OCI-LY3 (cell line): ENCODE data around the gene FER1L5.

Source experiments
- H2AFZ ChIP-seq: fragments of 200-600, 300-600 bp; shearing (Covaris generic); 2 replicates; pipeline ENCODE4 v1.6.0; 2014; ENCODE audit warnings: antibody characterized with exemption, low read depth, low read length
- H3K27ac ChIP-seq: fragments of 200-600, 300-600 bp; sonication (generic); 2 replicates; pipeline ENCODE4 v1.5.1; 2014; ENCODE audit warnings: mild to moderate bottlenecking, low read length, moderate library complexity, mixed read lengths
- H3K27me3 ChIP-seq: fragments of 200-600, 300-600 bp; sonication (generic); 2 replicates; pipeline ENCODE4 v1.6.1; 2014; ENCODE audit warnings: low read depth, low read length, mixed read lengths
- H3K36me3 ChIP-seq: fragments of 200-600, 300-600 bp; sonication (generic); replicated peaks from 2 replicates; pipeline ENCODE3; 2014; ENCODE audit warnings: low read depth, low read length, mixed read lengths
- H3K4me1 ChIP-seq: fragments of 300-600, 200-600 bp; sonication (generic); 2 replicates; pipeline ENCODE4 v1.6.1; 2014; ENCODE audit warnings: low read length, mixed read lengths
- H3K4me2 ChIP-seq: fragments of 200-600, 300-600 bp; sonication (generic); 2 replicates; pipeline ENCODE4 v1.6.1; 2014; ENCODE audit warnings: low read length, mixed read lengths
- H3K4me3 ChIP-seq: fragments of 300-600, 200-600 bp; sonication (generic); 2 replicates; pipeline ENCODE4 v1.5.1; 2014; ENCODE audit warnings: antibody characterized with exemption, mild to moderate bottlenecking, low read length, moderate library complexity
- H3K79me2 ChIP-seq: fragments of 300-600, 200-600 bp; shearing (Covaris generic); 2 replicates; pipeline ENCODE4 v1.6.1; 2014; ENCODE audit warnings: mild to moderate bottlenecking, low read length, mixed read lengths
- H3K9ac ChIP-seq: fragments of 300-600, 200-600 bp; shearing (Covaris generic); 2 replicates; pipeline ENCODE4 v1.6.0; 2014; ENCODE audit warnings: mild to moderate bottlenecking, low read length, moderate library complexity
- H3K9me3 ChIP-seq: fragments of 200-600, 300-600 bp; shearing (Covaris generic); 2 replicates; pipeline ENCODE4 v1.6.1; 2014; ENCODE audit warnings: low read length, mixed read lengths; ENCODE audit not compliant: insufficient read depth
- H4K20me1 ChIP-seq: fragments of 200-600, 300-600 bp; sonication (generic); 2 replicates; pipeline ENCODE4 v1.6.1; 2016; ENCODE audit warnings: low read length, mixed read lengths; ENCODE audit not compliant: insufficient read depth
- CTCF ChIP-seq: fragments of 200-600, 300-600 bp; sonication (generic); IDR thresholded peaks from 2 replicates; pipeline ENCODE4 v1.5.1; 2014; ENCODE audit warnings: antibody characterized with exemption, low read length, low read depth
- EZH2phosphoT487 ChIP-seq: fragments of 200-600 bp; shearing (Covaris generic); IDR thresholded peaks from 2 replicates; pipeline ENCODE4 v1.6.1; 2018; ENCODE audit warnings: antibody characterized with exemption, mixed run types, low read depth

The FER1L5 gene

GRCh38 chr2:96626553-96626942, 16.0 kb upstream of the FER1L5 start:
- Histone ChIP-seq H3K9me3 (no peaks in the 10 kb centered on the region), H3K4me2 (no peak overlapping the region), H4K20me1 (0 out of 2 replicates have a peak, but pooled peaks cover 3% of the 10 kb centered on the region), H3K27me3 (no peaks in the 10 kb centered on the region), H2AFZ (no peak overlapping the region), H3K9ac (no peak overlapping the region), H3K27ac (no peak overlapping the region), H3K4me3 (no peak overlapping the region), H3K36me3 (peaks cover 27% of the 10 kb centered on the region), H3K4me1 (no peaks in the 10 kb centered on the region), H3K79me2 (no peaks in the 10 kb centered on the region)
- TF ChIP-seq EZH2phosphoT487, result no peak
- no peak for TF ChIP-seq CTCF

- H3K27ac ChIP-seq, result no peak overlapping the region
- no peak overlapping the region for H3K9ac ChIP-seq
- no peaks in the 10 kb centered on the region for H3K9me3 ChIP-seq
- H3K4me3 ChIP-seq, result no peak overlapping the region
- no peak for TF ChIP-seq CTCF
- no peak for TF ChIP-seq EZH2phosphoT487
- H3K79me2 ChIP-seq, result peaks cover 17% of the 10 kb centered on the region
- H4K20me1 ChIP-seq, result no peaks in the 10 kb centered on the region; the same call in 1 of the 2 replicates
- no peak overlapping the region for H2AFZ ChIP-seq
- H3K27me3 ChIP-seq, result no peaks in the 10 kb centered on the region
- peaks cover 33% of the 10 kb centered on the region for H3K36me3 ChIP-seq
- H3K4me2 ChIP-seq, result no peak overlapping the region
- peaks cover 5% of the 10 kb centered on the region for H3K4me1 ChIP-seq
Observed at GRCh38 chr2:96631804-96632435, 10.6 kb upstream of the FER1L5 start.

GRCh38 chr2:96633641-96634040, 8.9 kb upstream of the FER1L5 start:
- Histone ChIP-seq H3K79me2 (peaks cover 26% of the 10 kb centered on the region), H3K36me3 (peaks cover 23% of the 10 kb centered on the region), H3K4me1 (peaks cover 11% of the 10 kb centered on the region), H2AFZ (no peak overlapping the region), H3K9ac (no peak overlapping the region), H3K4me3 (no peak overlapping the region), H4K20me1 (no peaks in the 10 kb centered on the region; the same call in 1 of the 2 replicates), H3K27ac (no peak overlapping the region), H3K4me2 (no peak overlapping the region), H3K27me3 (no peaks in the 10 kb centered on the region), H3K9me3 (no peaks in the 10 kb centered on the region)
- TF ChIP-seq EZH2phosphoT487 (no peak), CTCF (no peak)

- Histone ChIP-seq H3K9me3 (no peaks in the 10 kb centered on the region), H3K9ac (no peak overlapping the region), H3K27me3 (no peaks in the 10 kb centered on the region), H3K27ac (no peak overlapping the region), H3K79me2 (peaks cover 26% of the 10 kb centered on the region), H2AFZ (no peak overlapping the region), H4K20me1 (no peaks in the 10 kb centered on the region; the same call in 1 of the 2 replicates), H3K4me1 (peaks cover 15% of the 10 kb centered on the region), H3K36me3 (peaks cover 9% of the 10 kb centered on the region), H3K4me2 (peak overlapping the region; percentile 94), H3K4me3 (peak overlapping the region; percentile 97)
- TF ChIP-seq CTCF (no peak), EZH2phosphoT487 (no peak)
Observed at GRCh38 chr2:96636551-96637171, 5.9 kb upstream of the FER1L5 start.
